GM12865 (cell line): Measurements from ENCODE around the gene SCN2A.

ENCODE experiments used
- DNase-seq: peaks from one replicate; pipeline ENCODE4 v3.0.0; 2010; ENCODE audit warnings: low read depth
- H3K4me3 ChIP-seq: 2 replicates; pipeline ENCODE4 v1.5.1; 2011; ENCODE audit warnings: mild to moderate bottlenecking, low read depth, low read length, control low read depth
- CTCF ChIP-seq: IDR thresholded peaks from 2 replicates; pipeline ENCODE4 v1.5.1; 2011; ENCODE audit warnings: low read length, control low read depth, low read depth, inconsistent platforms; ENCODE audit not compliant: insufficient read depth; ENCODE audit errors: missing control alignments

Gene SCN2A

GRCh38 chr2:165273176-165273575 lies 34.0 kb downstream of the SCN2A start:
- no peak for TF ChIP-seq CTCF
- DNase-seq = no peak
- no peak overlapping the region for H3K4me3 ChIP-seq

GRCh38 chr2:165274698-165275097 lies 35.5 kb downstream of the SCN2A start:
- peak; percentile 15 for DNase-seq
- no peak for TF ChIP-seq CTCF
- H3K4me3 ChIP-seq = no peak overlapping the region

GRCh38 chr2:165275932-165276331 lies 36.7 kb downstream of the SCN2A start:
- no peak for DNase-seq
- TF ChIP-seq CTCF = no peak
- no peak overlapping the region for H3K4me3 ChIP-seq

- TF ChIP-seq CTCF = no peak
- H3K4me3 ChIP-seq = no peak overlapping the region
- no peak for DNase-seq
Observed at GRCh38 chr2:165277295-165277694, 38.1 kb downstream of the SCN2A start.

GRCh38 chr2:165277860-165278656 lies 38.8 kb downstream of the SCN2A start:
- no peak for TF ChIP-seq CTCF
- no peak overlapping the region for H3K4me3 ChIP-seq
- no peak for DNase-seq

GRCh38 chr2:165280356-165280755 lies 41.1 kb downstream of the SCN2A start:
- DNase-seq = no peak
- no peak for TF ChIP-seq CTCF
- H3K4me3 ChIP-seq = no peak overlapping the region

GRCh38 chr2:165281387-165281786 lies 42.2 kb downstream of the SCN2A start:
- no peak for TF ChIP-seq CTCF
- H3K4me3 ChIP-seq = no peak overlapping the region
- no peak for DNase-seq
